GM23248 (cell line): ENCODE measurements around the gene TARDBP. TPM values are rescaled to one million over a fixed set of nuclear protein-coding genes. Genes with fewer than 3 reads are reported as not detected.
"Not testable (repeated sequence)": the region's sequence is repeated elsewhere in the genome, so short reads cannot be mapped to it uniquely, and the experiment has no call there.

ENCODE experiments used
- DNase-seq: peaks from one replicate; pipeline ENCODE4 v3.0.0-alpha.2; 2015
- H2AFZ ChIP-seq: fragments of 200-600 bp; sonication (generic); 2 replicates; pipeline ENCODE4 v1.6.1; 2016; ENCODE audit warnings: antibody characterized with exemption
- H3F3A ChIP-seq: fragments of 200-600 bp; sonication (generic); 2 replicates; pipeline ENCODE4 v1.6.1; 2016; ENCODE audit warnings: mild to moderate bottlenecking, antibody characterized with exemption, mixed run types; ENCODE audit not compliant: insufficient read depth
- H3K27ac ChIP-seq: fragments of 200-600 bp; sonication (generic); 2 replicates; pipeline ENCODE4 v1.5.1; 2016; ENCODE audit warnings: mild to moderate bottlenecking
- H3K27me3 ChIP-seq: fragments of 200-600 bp; sonication (generic); replicated peaks from 2 replicates; pipeline ENCODE4 v1.6.1; 2016; ENCODE audit warnings: mild to moderate bottlenecking; ENCODE audit not compliant: insufficient read depth
- H3K36me3 ChIP-seq: fragments of 200-600 bp; sonication (generic); 2 replicates; pipeline ENCODE4 v1.6.1; 2016; ENCODE audit warnings: low read depth, mild to moderate bottlenecking
- H3K4me1 ChIP-seq: fragments of 200-600 bp; sonication (generic); 2 replicates; pipeline ENCODE4 v1.6.1; 2016; ENCODE audit warnings: mild to moderate bottlenecking; ENCODE audit not compliant: insufficient read depth
- H3K4me2 ChIP-seq: fragments of 200-600 bp; sonication (generic); one replicate; pipeline ENCODE4 v1.6.1; 2016; ENCODE audit warnings: mild to moderate bottlenecking; ENCODE audit not compliant: unreplicated experiment
- H3K4me3 ChIP-seq: fragments of 200-600 bp; sonication (generic); 2 replicates; pipeline ENCODE4 v1.5.1; 2016; ENCODE audit warnings: mild to moderate bottlenecking
- H3K79me2 ChIP-seq: fragments of 200-600 bp; sonication (generic); 2 replicates; pipeline ENCODE4 v1.6.1; 2016; ENCODE audit warnings: mild to moderate bottlenecking; ENCODE audit not compliant: insufficient read depth
- H3K9ac ChIP-seq: fragments of 200-600 bp; sonication (generic); 2 replicates; pipeline ENCODE4 v1.6.1; 2016; ENCODE audit warnings: mild to moderate bottlenecking
- H3K9me2 ChIP-seq: fragments of 200-600 bp; sonication (generic); 2 replicates; pipeline ENCODE4 v1.6.1; 2016; ENCODE audit warnings: mixed run types, mild to moderate bottlenecking, moderate library complexity; ENCODE audit not compliant: insufficient read depth
- H3K9me3 ChIP-seq: fragments of 200-600 bp; sonication (generic); one replicate; pipeline ENCODE4 v1.6.1; 2017; ENCODE audit warnings: low read depth
- H4K20me1 ChIP-seq: fragments of 200-600 bp; sonication (generic); 2 replicates; pipeline ENCODE4 v1.6.0; 2016; ENCODE audit not compliant: insufficient read depth
- EZH2 ChIP-seq: fragments of 200-600 bp; sonication (generic); IDR thresholded peaks from 2 replicates; pipeline ENCODE4 v1.6.1; 2018; ENCODE audit warnings: antibody characterized with exemption, mild to moderate bottlenecking; ENCODE audit not compliant: insufficient read depth, poor library complexity, severe bottlenecking
- EZH2phosphoT487 ChIP-seq: fragments of 200-600 bp; sonication (generic); IDR thresholded peaks from 2 replicates; pipeline ENCODE4 v1.6.1; 2018; ENCODE audit warnings: antibody characterized with exemption, moderate library complexity, mild to moderate bottlenecking, low read depth; ENCODE audit not compliant: insufficient read depth
- WGBS, 2 experiments: methylation state at CpG; one replicate each; pipeline ENCODE4 v1.1.6; 2015 to 2017; ENCODE audit warnings: low lambda C conversion rate in 2 of 2, low coverage in 1 of 2; ENCODE audit errors: missing lambda C conversion rate in 2 of 2; 5-methylcytosine and 5-hydroxymethylcytosine counted together
- in situ Hi-C: fragments of 300-500 bp; cut with MboI; formaldehyde crosslinking; loops from 2 replicates; pipeline ENCODE4 v1.15.0; 2020
- polyA plus RNA-seq: library from polyadenylated mRNA; unstranded; fragments of >200 nt; fragmentation: Nextera tagmentation; extraction: Ambion mirVana; gene quantifications from 2 replicates; pipeline ENCODE4 v1.2.1, GENCODE V29; 2016
- total RNA-seq: library from RNA; depleted of rRNA; stranded (reverse); fragments of >200 nt; shearing (Covaris generic); gene quantifications from 2 replicates; pipeline ENCODE4 v1.2.3, GENCODE V29; 2014

The TARDBP gene
- total and polyA plus RNA-seq, 2 experiments from 2014 or later = 36.0 to 128 TPM

- in situ Hi-C loops = no loop called here
- WGBS, 2 experiments = 88 to 92% methylated on average over 7 of the region's 7 CpGs
- no peak overlapping the region for H2AFZ ChIP-seq
These were observed 21.6 kb upstream of the TARDBP start for GRCh38 chr1:10990828-10991227.

GRCh38 chr1:10992004-10992403 lies 20.4 kb upstream of the TARDBP start:
- H3F3A ChIP-seq, H3K79me2 ChIP-seq, DNase-seq, H3K9ac ChIP-seq, H3K27me3 ChIP-seq, H3K27ac ChIP-seq, H3K9me2 ChIP-seq, H4K20me1 ChIP-seq, H3K4me2 ChIP-seq, in situ Hi-C loops, H2AFZ ChIP-seq, H3K4me1 ChIP-seq, H3K36me3 ChIP-seq, H3K9me3 ChIP-seq, H3K4me3 ChIP-seq: not testable (repeated sequence)
- WGBS, 2 experiments = 65 to 77% methylated on average over 2 of the region's 2 CpGs

More at GRCh38 chr1:10990828-10991227, 21.6 kb upstream of the TARDBP start:
- Histone ChIP-seq H3K27me3 (no peaks in the 10 kb centered on the region), H3K9me2 (no peaks in the 10 kb centered on the region), H3K4me3 (no peak overlapping the region), H3K79me2 (no peaks in the 10 kb centered on the region), H3K4me2 (no peak overlapping the region), H4K20me1 (no peaks in the 10 kb centered on the region), H3F3A (no peaks in the 10 kb centered on the region), H3K4me1 (no peaks in the 10 kb centered on the region), H3K9me3 (no peaks in the 10 kb centered on the region), H3K27ac (no peak overlapping the region), H3K9ac (no peak overlapping the region), H3K36me3 (no peaks in the 10 kb centered on the region)
- DNase-seq = no peak
- TF ChIP-seq EZH2 (no peak), EZH2phosphoT487 (no peak)

GRCh38 chr1:10992864-10993263 lies 19.6 kb upstream of the TARDBP start:
- TF ChIP-seq EZH2phosphoT487 (no peak), EZH2 (no peak)
- no peaks in the 10 kb centered on the region for H3K27me3 ChIP-seq
- H3K9me2 ChIP-seq = no peaks in the 10 kb centered on the region
- H3K9ac ChIP-seq = no peak overlapping the region
- no peaks in the 10 kb centered on the region for H3F3A ChIP-seq
- no peaks in the 10 kb centered on the region for H3K9me3 ChIP-seq
- H3K4me2 ChIP-seq = no peak overlapping the region
- no peaks in the 10 kb centered on the region for H3K79me2 ChIP-seq
- H3K4me1 ChIP-seq = no peaks in the 10 kb centered on the region
- H4K20me1 ChIP-seq = no peaks in the 10 kb centered on the region
- H3K4me3 ChIP-seq = no peak overlapping the region
- 47 to 59% methylated on average over 4 of the region's 4 CpGs for WGBS, 2 experiments
- in situ Hi-C loops = no loop called here
- DNase-seq = no peak
- no peak overlapping the region for H2AFZ ChIP-seq
- H3K27ac ChIP-seq = no peak overlapping the region
- no peaks in the 10 kb centered on the region for H3K36me3 ChIP-seq

- H3K4me3 ChIP-seq = no peak overlapping the region
- no peaks in the 10 kb centered on the region for H3K9me2 ChIP-seq
- H3K36me3 ChIP-seq = no peaks in the 10 kb centered on the region
- no peaks in the 10 kb centered on the region for H3K79me2 ChIP-seq
- H2AFZ ChIP-seq = no peak overlapping the region
- no peak overlapping the region for H3K9ac ChIP-seq
- TF ChIP-seq EZH2phosphoT487 (no peak), EZH2 (no peak)
- in situ Hi-C loops = no loop called here
- H3K4me2 ChIP-seq = no peak overlapping the region
- H3K27ac ChIP-seq = no peak overlapping the region
- H4K20me1 ChIP-seq = no peaks in the 10 kb centered on the region
- H3K4me1 ChIP-seq = no peaks in the 10 kb centered on the region
- no peaks in the 10 kb centered on the region for H3F3A ChIP-seq
- H3K9me3 ChIP-seq = no peaks in the 10 kb centered on the region
- H3K27me3 ChIP-seq = no peaks in the 10 kb centered on the region
- WGBS, 2 experiments = 84 to 91% methylated on average over 3 of the region's 3 CpGs
- DNase-seq = no peak
These were observed 16.4 kb upstream of the TARDBP start for GRCh38 chr1:10996100-10996499.

GRCh38 chr1:11000526-11000925 lies 11.9 kb upstream of the TARDBP start:
- WGBS, 2 experiments = 28 to 38% methylated on average over 1 of the region's 1 CpG
- H3K27me3 ChIP-seq = no peaks in the 10 kb centered on the region
- no peak overlapping the region for H2AFZ ChIP-seq
- H3K9ac ChIP-seq = no peak overlapping the region
- H4K20me1 ChIP-seq = no peaks in the 10 kb centered on the region
- H3K4me1 ChIP-seq = no peaks in the 10 kb centered on the region
- H3K79me2 ChIP-seq = no peaks in the 10 kb centered on the region
- no peaks in the 10 kb centered on the region for H3K9me3 ChIP-seq
- no peak for TF ChIP-seq EZH2phosphoT487
- no peak for TF ChIP-seq EZH2
- H3K4me3 ChIP-seq = no peak overlapping the region
- H3K9me2 ChIP-seq = no peaks in the 10 kb centered on the region
- in situ Hi-C loops = no loop called here
- no peaks in the 10 kb centered on the region for H3K36me3 ChIP-seq
- no peak overlapping the region for H3K27ac ChIP-seq
- no peak for DNase-seq
- H3F3A ChIP-seq = no peaks in the 10 kb centered on the region
- H3K4me2 ChIP-seq = no peak overlapping the region
